Activated CD4-positive, alpha-beta T cell treated with anti-CD3 and anti-CD28 coated beads, Interleukin-2, amount 10 ng/mL, durations not matched to agents 7 days and 5 days (primary cell): ENCODE measurements around the gene MAP7D2. TPM values are rescaled to one million over a fixed set of nuclear protein-coding genes. Genes with fewer than 3 reads are reported as not detected.

Experiments
- CTCF ChIA-PET: fragments of 350-600 bp; sonication (Branson Sonifier 250); formaldehyde crosslinking; loops from one replicate; lab custom pipeline; 2021; ENCODE audit warnings: antibody characterized with exemption; lab: Charles Lee
- POLR2A ChIA-PET: fragments of 350-600 bp; sonication (Branson Sonifier 250); formaldehyde crosslinking; loops from one replicate; lab custom pipeline; 2021; ENCODE audit warnings: antibody characterized with exemption; lab: Charles Lee
- DNase-seq: peaks from one replicate; pipeline ENCODE4 v3.0.0-alpha.2; 2020
- H3K27ac Mint-ChIP-seq: one replicate; pipeline ENCODE4 v1.8.0; 2021; ENCODE audit warnings: mild to moderate bottlenecking, moderate library complexity, mixed read lengths
- H3K27me3 Mint-ChIP-seq: one replicate; pipeline ENCODE4 v1.8.0; 2021; ENCODE audit warnings: mixed read lengths
- H3K36me3 Mint-ChIP-seq: one replicate; pipeline ENCODE4 v1.8.0; 2021; ENCODE audit warnings: low read depth, mixed read lengths
- H3K4me1 Mint-ChIP-seq: one replicate; pipeline ENCODE4 v1.8.0; 2021; ENCODE audit warnings: mixed read lengths
- H3K4me3 Mint-ChIP-seq: one replicate; pipeline ENCODE4 v1.8.0; 2021; ENCODE audit warnings: mild to moderate bottlenecking, moderate library complexity, mixed read lengths
- H3K9me3 Mint-ChIP-seq: one replicate; pipeline ENCODE4 v1.8.0; 2021; ENCODE audit warnings: mixed read lengths
- total RNA-seq, 2 experiments: library from RNA; stranded (reverse); gene quantifications; one replicate each; pipeline ENCODE4 v1.2.3, GENCODE V29; 2021

Gene MAP7D2
- total RNA-seq, 2 experiments from 2014 or later = 0.12 to 0.21 TPM

GRCh38 chrX:20091499-20091898, 25.2 kb downstream of the MAP7D2 start:
- ChIA-PET POLR2A (no interaction called here), CTCF (no interaction called here)
- H3K36me3 Mint-ChIP-seq = no peaks in the 10 kb centered on the region
- no peak for DNase-seq
- no peaks in the 10 kb centered on the region for H3K4me1 Mint-ChIP-seq
- H3K27ac Mint-ChIP-seq = no peak overlapping the region
- H3K4me3 Mint-ChIP-seq = no peak overlapping the region
- no peaks in the 10 kb centered on the region for H3K9me3 Mint-ChIP-seq
- peaks cover 2% of the 10 kb centered on the region for H3K27me3 Mint-ChIP-seq

GRCh38 chrX:20089845-20090244, 26.9 kb downstream of the MAP7D2 start:
- Mint-ChIP-seq H3K9me3 (no peaks in the 10 kb centered on the region), H3K4me3 (no peak overlapping the region), H3K4me1 (no peaks in the 10 kb centered on the region), H3K27me3 (peaks cover 2% of the 10 kb centered on the region), H3K27ac (no peak overlapping the region), H3K36me3 (no peaks in the 10 kb centered on the region)
- CTCF ChIA-PET = interaction anchor here (0.5 kb wide), 1 partner anchor 1790 kb away, joined by 3 read pairs; no protein-coding TSS in a partner anchor
- POLR2A ChIA-PET = no interaction called here
- DNase-seq = no peak

GRCh38 chrX:20080277-20080676, 36.4 kb downstream of the MAP7D2 start:
- no peaks in the 10 kb centered on the region for H3K27me3 Mint-ChIP-seq
- no peak overlapping the region for H3K27ac Mint-ChIP-seq
- POLR2A ChIA-PET = no interaction called here
- no peaks in the 10 kb centered on the region for H3K36me3 Mint-ChIP-seq
- CTCF ChIA-PET = interaction anchor here (1.1 to 2.1 kb wide), 4 partner anchors 12 to 175 kb away, joined by 3 to 4 read pairs (median 4); no protein-coding TSS in a partner anchor
- no peaks in the 10 kb centered on the region for H3K9me3 Mint-ChIP-seq
- H3K4me1 Mint-ChIP-seq = no peaks in the 10 kb centered on the region
- DNase-seq = no peak
- no peak overlapping the region for H3K4me3 Mint-ChIP-seq

GRCh38 chrX:20071511-20072079, 45.1 kb downstream of the MAP7D2 start:
- H3K9me3 Mint-ChIP-seq = no peaks in the 10 kb centered on the region
- H3K27ac Mint-ChIP-seq = no peak overlapping the region
- H3K4me3 Mint-ChIP-seq = no peak overlapping the region
- no peaks in the 10 kb centered on the region for H3K36me3 Mint-ChIP-seq
- H3K4me1 Mint-ChIP-seq = peaks cover 2% of the 10 kb centered on the region
- POLR2A ChIA-PET = no interaction called here
- H3K27me3 Mint-ChIP-seq = no peaks in the 10 kb centered on the region
- CTCF ChIA-PET = no interaction called here
- DNase-seq = no peak

- Mint-ChIP-seq H3K4me3 (no peak overlapping the region), H3K36me3 (no peaks in the 10 kb centered on the region), H3K4me1 (peaks cover 2% of the 10 kb centered on the region), H3K9me3 (no peaks in the 10 kb centered on the region), H3K27ac (no peak overlapping the region), H3K27me3 (no peaks in the 10 kb centered on the region)
- DNase-seq = no peak
- CTCF ChIA-PET = interaction anchor here (0.5 to 2.5 kb wide), 4 partner anchors 12 to 163 kb away, joined by 4 to 8 read pairs (median 4); no protein-coding TSS in a partner anchor
- POLR2A ChIA-PET = no interaction called here
Observed at GRCh38 chrX:20067709-20068561, 48.8 kb downstream of the MAP7D2 start.

- POLR2A ChIA-PET = no interaction called here
- H3K27me3 Mint-ChIP-seq = no peaks in the 10 kb centered on the region
- CTCF ChIA-PET = interaction anchor here (1.0 to 2.5 kb wide), 4 partner anchors 12 to 162 kb away, joined by 3 to 8 read pairs (median 4); no protein-coding TSS in a partner anchor
- no peak overlapping the region for H3K4me3 Mint-ChIP-seq
- H3K4me1 Mint-ChIP-seq = peaks cover 2% of the 10 kb centered on the region
- DNase-seq = peak; percentile 29
- H3K36me3 Mint-ChIP-seq = no peaks in the 10 kb centered on the region
- H3K27ac Mint-ChIP-seq = no peak overlapping the region
- no peaks in the 10 kb centered on the region for H3K9me3 Mint-ChIP-seq
Observed at GRCh38 chrX:20066968-20067708, 49.6 kb downstream of the MAP7D2 start.

- Mint-ChIP-seq H3K27ac (no peak overlapping the region), H3K27me3 (no peaks in the 10 kb centered on the region), H3K36me3 (no peaks in the 10 kb centered on the region), H3K9me3 (no peaks in the 10 kb centered on the region), H3K4me1 (peaks cover 16% of the 10 kb centered on the region), H3K4me3 (no peak overlapping the region)
- DNase-seq = no peak
- ChIA-PET POLR2A (no interaction called here), CTCF (interaction anchor here (0.9 to 1.3 kb wide), 4 partner anchors 13 to 159 kb away, joined by 3 to 4 read pairs (median 3); no protein-coding TSS in a partner anchor)
Observed at GRCh38 chrX:20063716-20064351, 52.9 kb downstream of the MAP7D2 start.

- H3K9me3 Mint-ChIP-seq = no peaks in the 10 kb centered on the region
- H3K36me3 Mint-ChIP-seq = no peaks in the 10 kb centered on the region
- no peak for DNase-seq
- ChIA-PET CTCF (interaction anchor here (1.3 kb wide), 2 partner anchors 12 to 17 kb away, joined by 3 to 4 read pairs; no protein-coding TSS in a partner anchor), POLR2A (no interaction called here)
- H3K27ac Mint-ChIP-seq = no peak overlapping the region
- H3K4me3 Mint-ChIP-seq = no peak overlapping the region
- H3K27me3 Mint-ChIP-seq = no peaks in the 10 kb centered on the region
- H3K4me1 Mint-ChIP-seq = peaks cover 16% of the 10 kb centered on the region
Observed at GRCh38 chrX:20063153-20063552, 53.6 kb downstream of the MAP7D2 start.

GRCh38 chrX:20061855-20062254, 54.9 kb downstream of the MAP7D2 start:
- Mint-ChIP-seq H3K27ac (no peak overlapping the region), H3K4me1 (peaks cover 14% of the 10 kb centered on the region), H3K36me3 (no peaks in the 10 kb centered on the region), H3K9me3 (no peaks in the 10 kb centered on the region), H3K4me3 (no peak overlapping the region), H3K27me3 (no peaks in the 10 kb centered on the region)
- ChIA-PET POLR2A (no interaction called here), CTCF (interaction anchor here (0.9 to 1.2 kb wide), 3 partner anchors 36 to 157 kb away, joined by 3 read pairs; no protein-coding TSS in a partner anchor)
- no peak for DNase-seq

GRCh38 chrX:20060961-20061748, 55.6 kb downstream of the MAP7D2 start:
- Mint-ChIP-seq H3K27ac (no peak overlapping the region), H3K36me3 (no peaks in the 10 kb centered on the region), H3K4me1 (peaks cover 14% of the 10 kb centered on the region), H3K4me3 (no peak overlapping the region), H3K9me3 (no peaks in the 10 kb centered on the region), H3K27me3 (no peaks in the 10 kb centered on the region)
- DNase-seq = no peak
- POLR2A ChIA-PET = no interaction called here
- CTCF ChIA-PET = interaction anchor here (0.6 to 1.2 kb wide), 4 partner anchors 39 to 634 kb away, joined by 3 read pairs; no protein-coding TSS in a partner anchor

GRCh38 chrX:20059467-20060128, 57.1 kb downstream of the MAP7D2 start:
- CTCF ChIA-PET = interaction anchor here (1.5 kb wide), 1 partner anchor 13 kb away, joined by 3 read pairs; no protein-coding TSS in a partner anchor
- H3K4me3 Mint-ChIP-seq = no peak overlapping the region
- POLR2A ChIA-PET = interaction anchor here (0.7 kb wide), 1 partner anchor 313 kb away, joined by 4 read pairs; no protein-coding TSS in a partner anchor
- no peaks in the 10 kb centered on the region for H3K9me3 Mint-ChIP-seq
- H3K27me3 Mint-ChIP-seq = peaks cover 3% of the 10 kb centered on the region
- DNase-seq = no peak
- no peak overlapping the region for H3K27ac Mint-ChIP-seq
- peaks cover 14% of the 10 kb centered on the region for H3K4me1 Mint-ChIP-seq
- no peaks in the 10 kb centered on the region for H3K36me3 Mint-ChIP-seq
